GM23338 (cell line): Measurements from ENCODE around the gene ASPSCR1. TPM values are rescaled to one million over a fixed set of nuclear protein-coding genes. Genes with fewer than 3 reads are reported as not detected.
A peak's percentile ranks its signal among the peaks of the same experiment; 100 is the strongest.

Experiments
- ATAC-seq: fragments of 200-7000 bp; cut with Tn5 transposase; 3 replicates; pipeline ENCODE4 v1.9.1; 2020
- DNase-seq: peaks from one replicate; pipeline ENCODE4 v3.0.0-alpha.2; 2015; ENCODE audit warnings: low spot score
- H2AFZ ChIP-seq: fragments of 200-600 bp; sonication (generic); 2 replicates; pipeline ENCODE4 v1.8.0; 2016; ENCODE audit warnings: antibody characterized with exemption, mild to moderate bottlenecking, moderate library complexity
- H3F3A ChIP-seq: fragments of 200-600 bp; sonication (generic); replicated peaks from 2 replicates; pipeline ENCODE4 v1.8.0; 2017; ENCODE audit warnings: antibody characterized with exemption, mixed run types, low read depth
- H3K27ac ChIP-seq: fragments of 200-600 bp; sonication (generic); 2 replicates; pipeline ENCODE4 v1.6.1; 2016; ENCODE audit warnings: low read depth
- H3K27me3 ChIP-seq: fragments of 200-600 bp; sonication (generic); 2 replicates; pipeline ENCODE4 v1.8.0; 2016; ENCODE audit warnings: mild to moderate bottlenecking, mixed run types, moderate library complexity; ENCODE audit not compliant: insufficient read depth
- H3K36me3 ChIP-seq: fragments of 200-600 bp; sonication (generic); 2 replicates; pipeline ENCODE4 v1.8.0; 2016; ENCODE audit warnings: mild to moderate bottlenecking; ENCODE audit not compliant: insufficient read depth
- H3K4me1 ChIP-seq: fragments of 200-600 bp; sonication (generic); 2 replicates; pipeline ENCODE4 v1.8.0; 2016; ENCODE audit warnings: mild to moderate bottlenecking, moderate library complexity; ENCODE audit not compliant: insufficient read depth
- H3K4me2 ChIP-seq: fragments of 200-600 bp; sonication (generic); 2 replicates; pipeline ENCODE4 v1.7.1; 2017; ENCODE audit warnings: mixed run types
- H3K4me3 ChIP-seq: fragments of 200-600 bp; sonication (generic); 2 replicates; pipeline ENCODE4 v1.6.1; 2016; ENCODE audit warnings: mixed run types
- H3K79me2 ChIP-seq: fragments of 200-600 bp; sonication (generic); replicated peaks from 2 replicates; pipeline ENCODE4 v1.8.0; 2017; ENCODE audit warnings: mild to moderate bottlenecking; ENCODE audit not compliant: insufficient read depth
- H3K9me2 ChIP-seq: fragments of 200-600 bp; sonication (generic); 2 replicates; pipeline ENCODE4 v1.8.0; 2017; ENCODE audit not compliant: insufficient read depth
- H4K20me1 ChIP-seq: fragments of 200-600 bp; sonication (generic); replicated peaks from 2 replicates; pipeline ENCODE4 v1.8.0; 2017; ENCODE audit warnings: mild to moderate bottlenecking; ENCODE audit not compliant: insufficient read depth
- H3K27ac Mint-ChIP-seq: 2 replicates; pipeline ENCODE4 v1.8.0; 2020; ENCODE audit warnings: inconsistent platforms, mild to moderate bottlenecking, moderate library complexity, mixed read lengths
- H3K27me3 Mint-ChIP-seq: 3 replicates; pipeline ENCODE4 v1.8.0; 2022; ENCODE audit warnings: low read depth, mild to moderate bottlenecking, moderate library complexity, mixed read lengths, inconsistent platforms; ENCODE audit not compliant: insufficient read depth, poor library complexity
- H3K36me3 Mint-ChIP-seq: 3 replicates; pipeline ENCODE4 v1.8.0; 2021; ENCODE audit warnings: low read depth, mild to moderate bottlenecking, inconsistent platforms, moderate library complexity, mixed read lengths
- H3K4me1 Mint-ChIP-seq: 3 replicates; pipeline ENCODE4 v1.8.0; 2020; ENCODE audit warnings: mild to moderate bottlenecking, inconsistent platforms, mixed read lengths
- H3K4me3 Mint-ChIP-seq: 3 replicates; pipeline ENCODE4 v1.8.0; 2021; ENCODE audit warnings: moderate library complexity, mild to moderate bottlenecking, inconsistent platforms, mixed read lengths
- H3K9me3 Mint-ChIP-seq: 3 replicates; pipeline ENCODE4 v1.8.0; 2020; ENCODE audit warnings: moderate library complexity, mild to moderate bottlenecking, inconsistent platforms, mixed read lengths
- CREB1 ChIP-seq: fragments of 250-450 bp; sonication (Bioruptor Pico); IDR thresholded peaks from 2 replicates; pipeline ENCODE4 v1.5.0; 2020; ENCODE audit warnings: low read depth, mild to moderate bottlenecking, moderate library complexity
- JUNB ChIP-seq: IDR thresholded peaks from one replicate; pipeline ENCODE4 v1.6.1; 2016; ENCODE audit warnings: antibody characterized with exemption; ENCODE audit not compliant: unreplicated experiment
- NANOG ChIP-seq: IDR thresholded peaks from 2 replicates; pipeline ENCODE4 v1.6.1; 2016; ENCODE audit warnings: antibody characterized with exemption, borderline replicate concordance
- ZNF114 ChIP-seq: fragments of 250-450 bp; sonication (Bioruptor Pico); IDR thresholded peaks from 2 replicates; pipeline ENCODE4 v1.5.0; 2020; ENCODE audit warnings: mild to moderate bottlenecking, moderate library complexity
- ZNF331 ChIP-seq: fragments of 250-450 bp; sonication (Bioruptor Pico); IDR thresholded peaks from 2 replicates; pipeline ENCODE4 v1.5.0; 2020; ENCODE audit warnings: low read depth, mild to moderate bottlenecking, moderate library complexity
- polyA plus RNA-seq: library from polyadenylated mRNA; unstranded; fragments of >200 nt; fragmentation: Nextera tagmentation; extraction: Ambion mirVana; gene quantifications from 2 replicates; pipeline ENCODE4 v1.2.1, GENCODE V29; 2016
- total RNA-seq: library from RNA; depleted of rRNA; stranded (reverse); fragments of >200 nt; shearing (Covaris generic); gene quantifications from 2 replicates; pipeline ENCODE4 v1.2.3, GENCODE V29; 2014
- TF ChIP-seq, protein P1 (sequence below), 2 experiments: fragments of 200-600 bp in 1 of 2; sonication (generic) in 1 of 2; conservative IDR thresholded peaks; 2 replicates each; pipeline versions ENCODE4 v1.5.1 to v1.6.1; 2016 to 2017; ENCODE audit warnings: antibody characterized with exemption in 2 of 2, low read depth in 2 of 2, mild to moderate bottlenecking in 2 of 2, moderate library complexity in 1 of 2

The ASPSCR1 gene
- total and polyA plus RNA-seq, 2 experiments from 2014 or later: 44.2 to 46.9 TPM

GRCh38 chr17:82050152-82050760 lies 72.8 kb downstream of the ASPSCR1 start:
- Histone ChIP-seq H3K27ac (no peak overlapping the region), H4K20me1 (peaks cover 8% of the 10 kb centered on the region; the same call in 1 of the 2 replicates), H3K4me1 (no peaks in the 10 kb centered on the region), H3K27me3 (no peaks in the 10 kb centered on the region), H3K36me3 (no peaks in the 10 kb centered on the region), H3F3A (0 out of 2 replicates have a peak, but pooled peaks cover 6% of the 10 kb centered on the region), H3K4me3 (peak overlapping the region; percentile 74; the same call in 1 of the 2 replicates), H3K9me2 (no peaks in the 10 kb centered on the region), H3K79me2 (peaks cover 9% of the 10 kb centered on the region; the same call in 1 of the 2 replicates), H2AFZ (no peak overlapping the region), H3K4me2 (peak overlapping the region; percentile 89; the same call in 1 of the 2 replicates)
- Mint-ChIP-seq H3K36me3 (peaks cover 14% of the 10 kb centered on the region), H3K27me3 (peaks cover 13% of the 10 kb centered on the region), H3K4me3 (peak overlapping the region; percentile 86), H3K9me3 (no peaks in the 10 kb centered on the region), H3K4me1 (no peaks in the 10 kb centered on the region; the same call in 2 of the 3 replicates), H3K27ac (no peak overlapping the region)
- DNase-seq: no peak
- TF ChIP-seq CREB1 (CRISPR knock-in tag) (no peak), ZNF114 (CRISPR knock-in tag) (no peak), JUNB (no peak), ZNF331 (no peak)
- no peak for ATAC-seq

DNA sequence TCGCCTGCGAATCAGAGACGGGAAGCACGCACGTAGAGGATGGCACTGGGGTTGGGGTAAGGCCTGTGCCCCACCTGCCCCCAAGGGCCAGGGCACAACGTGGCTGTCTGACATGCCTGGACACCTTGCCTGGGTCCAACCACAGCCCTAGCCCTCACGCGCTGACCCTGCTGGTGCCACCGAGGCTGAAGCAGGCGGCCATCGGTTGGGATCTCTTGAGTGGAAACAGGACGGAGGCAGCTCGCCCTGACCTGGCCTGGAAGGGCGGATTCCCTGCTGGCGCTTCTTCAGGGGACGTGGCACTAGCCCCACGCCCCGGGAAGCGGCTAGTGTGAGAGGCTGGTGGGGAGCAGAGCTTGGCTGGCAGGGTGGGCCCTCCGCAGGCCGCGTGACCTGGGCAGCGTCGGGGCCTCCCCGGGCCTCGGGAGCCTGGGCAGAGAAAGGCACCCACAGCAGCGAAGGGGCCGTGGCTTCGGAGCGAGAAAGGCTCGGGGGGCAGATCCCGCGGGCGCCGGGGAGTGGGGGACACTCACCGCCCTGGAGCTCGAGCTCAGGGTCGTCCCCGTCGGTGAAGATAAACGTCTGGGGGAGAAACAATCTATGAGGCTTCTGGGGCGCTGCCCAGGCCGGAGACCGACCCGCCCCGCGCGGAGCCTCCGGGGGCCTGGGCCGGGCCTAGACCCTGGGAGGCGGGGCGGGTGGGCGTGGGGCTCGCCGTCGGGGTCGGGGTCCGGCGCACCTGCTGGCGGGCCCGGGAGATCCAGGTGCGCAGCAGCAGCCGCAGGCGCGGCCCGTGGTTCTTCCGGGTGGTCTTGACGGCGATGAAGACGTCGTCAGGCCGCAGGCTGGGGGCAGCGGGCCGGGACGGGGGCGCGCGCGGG lies 73.6 kb downstream of the ASPSCR1 start:
- Histone ChIP-seq H3K27ac (no peak overlapping the region), H2AFZ (no peak overlapping the region), H3K27me3 (no peaks in the 10 kb centered on the region), H3K79me2 (peaks cover 9% of the 10 kb centered on the region; the same call in 1 of the 2 replicates), H3K36me3 (peaks cover under 1% of the 10 kb centered on the region; the same call in 1 of the 2 replicates), H3K9me2 (no peaks in the 10 kb centered on the region), H4K20me1 (peaks cover 8% of the 10 kb centered on the region; the same call in 1 of the 2 replicates), H3K4me1 (no peaks in the 10 kb centered on the region), H3K4me3 (peak overlapping the region; percentile 74), H3K4me2 (peak overlapping the region; percentile 89), H3F3A (0 out of 2 replicates have a peak, but pooled peaks cover 6% of the 10 kb centered on the region)
- Mint-ChIP-seq H3K36me3 (peaks cover 18% of the 10 kb centered on the region), H3K27me3 (peaks cover 13% of the 10 kb centered on the region), H3K27ac (no peak overlapping the region), H3K4me3 (peak overlapping the region; percentile 86), H3K4me1 (no peaks in the 10 kb centered on the region; the same call in 2 of the 3 replicates), H3K9me3 (no peaks in the 10 kb centered on the region)
- DNase-seq (no peak), ATAC-seq (peak; percentile 41)
- TF ChIP-seq CREB1 (CRISPR knock-in tag): no peak
- TF ChIP-seq ZNF114 (CRISPR knock-in tag): no peak
- no peak for TF ChIP-seq NANOG
- TF ChIP-seq, protein P1, sequence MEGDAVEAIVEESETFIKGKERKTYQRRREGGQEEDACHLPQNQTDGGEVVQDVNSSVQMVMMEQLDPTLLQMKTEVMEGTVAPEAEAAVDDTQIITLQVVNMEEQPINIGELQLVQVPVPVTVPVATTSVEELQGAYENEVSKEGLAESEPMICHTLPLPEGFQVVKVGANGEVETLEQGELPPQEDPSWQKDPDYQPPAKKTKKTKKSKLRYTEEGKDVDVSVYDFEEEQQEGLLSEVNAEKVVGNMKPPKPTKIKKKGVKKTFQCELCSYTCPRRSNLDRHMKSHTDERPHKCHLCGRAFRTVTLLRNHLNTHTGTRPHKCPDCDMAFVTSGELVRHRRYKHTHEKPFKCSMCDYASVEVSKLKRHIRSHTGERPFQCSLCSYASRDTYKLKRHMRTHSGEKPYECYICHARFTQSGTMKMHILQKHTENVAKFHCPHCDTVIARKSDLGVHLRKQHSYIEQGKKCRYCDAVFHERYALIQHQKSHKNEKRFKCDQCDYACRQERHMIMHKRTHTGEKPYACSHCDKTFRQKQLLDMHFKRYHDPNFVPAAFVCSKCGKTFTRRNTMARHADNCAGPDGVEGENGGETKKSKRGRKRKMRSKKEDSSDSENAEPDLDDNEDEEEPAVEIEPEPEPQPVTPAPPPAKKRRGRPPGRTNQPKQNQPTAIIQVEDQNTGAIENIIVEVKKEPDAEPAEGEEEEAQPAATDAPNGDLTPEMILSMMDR (conservative IDR thresholded peaks at IDR 0.05; ENCODE audit: low read depth in 2 of 2): no peak
